IMR-90 (cell line): ENCODE results near the gene UNC13C. TPM values are rescaled to one million over a fixed set of nuclear protein-coding genes. Genes with fewer than 3 reads are reported as not detected.

ENCODE experiments used
- ATAC-seq: fragments of 200-7000 bp; cut with Tn5 transposase; 2 replicates; pipeline ENCODE4 v1.9.1; 2020; ENCODE audit warnings: low read depth, mild to moderate bottlenecking, moderate library complexity
- BruUV-seq: library from RNA; stranded (reverse); fragments of 400-500 nt; replicated peaks from 2 replicates; lab custom pipeline; 2021; lab: Mats Ljungman, UMichigan
- CTCF ChIA-PET: fragments of 300-600 bp; formaldehyde crosslinking; extraction: SDS; loops from one replicate; lab custom pipeline; 2021; ENCODE audit warnings: antibody characterized with exemption; lab: Yijun Ruan, JAX
- POLR2A ChIA-PET: fragments of 300-600 bp; sonication (Branson Sonifier 250); formaldehyde crosslinking; loops from one replicate; lab custom pipeline; 2022; ENCODE audit warnings: antibody characterized with exemption; ENCODE audit not compliant: unreplicated experiment; lab: Charles Lee
- DNase-seq: peaks from one replicate; pipeline ENCODE4 v3.0.0; 2013
- H2AFZ ChIP-seq: replicated peaks from 2 replicates; pipeline ENCODE3; 2013; ENCODE audit warnings: low read length, mild to moderate bottlenecking; ENCODE audit not compliant: poor library complexity
- H2AK5ac ChIP-seq: 2 replicates; pipeline ENCODE4 v1.6.1; 2013; ENCODE audit warnings: low read depth, low read length, inconsistent platforms
- H2AK9ac ChIP-seq: replicated peaks from 2 replicates; pipeline ENCODE3; 2013; ENCODE audit warnings: mild to moderate bottlenecking, low read depth, low read length, moderate library complexity; ENCODE audit not compliant: poor library complexity
- H2BK120ac ChIP-seq: 2 replicates; pipeline ENCODE4 v1.6.1; 2013; ENCODE audit warnings: low read depth, low read length, inconsistent platforms
- H2BK15ac ChIP-seq: 3 replicates; pipeline ENCODE4 v1.6.1; 2013; ENCODE audit warnings: low read depth, low read length, inconsistent platforms
- H2BK20ac ChIP-seq: 2 replicates; pipeline ENCODE4 v1.6.1; 2013; ENCODE audit warnings: low read depth, mild to moderate bottlenecking, inconsistent platforms, low read length, moderate library complexity
- H2BK5ac ChIP-seq: 2 replicates; pipeline ENCODE4 v1.6.1; 2013; ENCODE audit warnings: mild to moderate bottlenecking, low read depth, low read length, inconsistent platforms; ENCODE audit not compliant: poor library complexity, severe bottlenecking
- H3K14ac ChIP-seq: replicated peaks from 2 replicates; pipeline ENCODE4 v1.6.1; 2013; ENCODE audit warnings: low read depth, low read length, inconsistent platforms
- H3K18ac ChIP-seq: 2 replicates; pipeline ENCODE4 v1.6.1; 2013; ENCODE audit warnings: low read depth, low read length, control low read depth
- H3K23ac ChIP-seq: 2 replicates; pipeline ENCODE4 v1.6.1; 2013; ENCODE audit warnings: low read depth, low read length, inconsistent platforms
- H3K27ac ChIP-seq: 2 replicates; pipeline ENCODE4 v1.5.1; 2013; ENCODE audit warnings: mild to moderate bottlenecking, control low read depth, low read length; ENCODE audit not compliant: insufficient read depth
- H3K27me3 ChIP-seq: 2 replicates; pipeline ENCODE4 v1.6.1; 2013; ENCODE audit warnings: low read length; ENCODE audit not compliant: control insufficient read depth, insufficient read depth
- H3K36me3 ChIP-seq: 2 replicates; pipeline ENCODE4 v1.6.1; 2013; ENCODE audit warnings: low read length, mixed read lengths; ENCODE audit not compliant: control insufficient read depth, insufficient read depth
- H3K4ac ChIP-seq: 2 replicates; pipeline ENCODE4 v1.6.1; 2013; ENCODE audit warnings: low read depth, low read length, inconsistent platforms
- H3K4me1 ChIP-seq: 2 replicates; pipeline ENCODE4 v1.6.1; 2013; ENCODE audit warnings: low read length, mixed read lengths; ENCODE audit not compliant: control insufficient read depth, insufficient read depth
- H3K4me2 ChIP-seq: 2 replicates; pipeline ENCODE4 v1.6.1; 2013; ENCODE audit warnings: low read depth, mild to moderate bottlenecking, control low read depth, low read length, moderate library complexity
- H3K4me3 ChIP-seq: 2 replicates; pipeline ENCODE4 v1.5.1; 2013; ENCODE audit warnings: low read depth, mild to moderate bottlenecking, control low read depth, low read length, moderate library complexity; ENCODE audit not compliant: insufficient read depth
- H3K56ac ChIP-seq: 2 replicates; pipeline ENCODE4 v1.6.1; 2013; ENCODE audit warnings: low read length, inconsistent platforms; ENCODE audit not compliant: insufficient read depth; ENCODE audit errors: extremely low read depth
- H3K79me1 ChIP-seq, 2 experiments: 2 replicates each; pipeline ENCODE4 v1.6.1; 2013; ENCODE audit warnings: low read length in 2 of 2, inconsistent platforms in 1 of 2, low read depth in 1 of 2
- H3K9ac ChIP-seq: 2 replicates; pipeline ENCODE4 v1.6.1; 2013; ENCODE audit warnings: low read depth, low read length, control low read depth
- H3K9me1 ChIP-seq: 2 replicates; pipeline ENCODE4 v1.6.1; 2013; ENCODE audit warnings: low read length, inconsistent platforms; ENCODE audit not compliant: insufficient read depth
- H3K9me3 ChIP-seq: 2 replicates; pipeline ENCODE4 v1.6.1; 2013; ENCODE audit warnings: low read length; ENCODE audit not compliant: control insufficient read depth, insufficient read depth
- H4K20me1 ChIP-seq: 2 replicates; pipeline ENCODE4 v1.6.1; 2013; ENCODE audit warnings: low read length, inconsistent platforms; ENCODE audit not compliant: insufficient read depth
- H4K5ac ChIP-seq: 2 replicates; pipeline ENCODE4 v1.6.1; 2013; ENCODE audit warnings: mild to moderate bottlenecking, low read depth, low read length, control low read depth
- H4K8ac ChIP-seq, 2 experiments: 2 replicates each; pipeline ENCODE4 v1.6.1; 2013; ENCODE audit warnings: low read depth in 2 of 2, low read length in 2 of 2, control low read depth in 1 of 2, inconsistent platforms in 1 of 2
- H4K91ac ChIP-seq: 2 replicates; pipeline ENCODE4 v1.6.1; 2013; ENCODE audit warnings: low read depth, low read length, inconsistent platforms; ENCODE audit not compliant: insufficient read depth
- CEBPB ChIP-seq: IDR thresholded peaks from 2 replicates; pipeline ENCODE4 v1.6.1; 2012; ENCODE audit warnings: low read depth, low read length, improper control_type of control experiment
- CHD1 ChIP-seq: IDR thresholded peaks from 2 replicates; pipeline ENCODE4 v1.6.1; 2012; ENCODE audit warnings: low read depth, low read length, improper control_type of control experiment
- POLR2A ChIP-seq: IDR thresholded peaks from 2 replicates; pipeline ENCODE4 v1.6.1; 2012; ENCODE audit warnings: mild to moderate bottlenecking, low read depth, low read length
- RCOR1 ChIP-seq: IDR thresholded peaks from 2 replicates; pipeline ENCODE4 v1.6.1; 2012; ENCODE audit warnings: mild to moderate bottlenecking, low read length, improper control_type of control experiment; ENCODE audit not compliant: insufficient replicate concordance
- SMC3 ChIP-seq: fragments of 150-350 bp; IDR thresholded peaks from 2 replicates; pipeline ENCODE4 v1.6.1; 2016; ENCODE audit warnings: low read depth, mild to moderate bottlenecking, antibody characterized with exemption, low read length, moderate library complexity
- WGBS, 2 experiments: methylation state at CpG; one replicate each; pipeline versions ENCODE4 v1.1.5 to v1.1.7; 2013; ENCODE audit warnings: missing lambda C conversion rate in 2 of 2; ENCODE audit not compliant: insufficient read length in 1 of 2; ENCODE audit errors: extremely low coverage in 2 of 2; 5-methylcytosine and 5-hydroxymethylcytosine counted together
- dilution Hi-C: fragments of 300-500 bp; cut with HindIII; formaldehyde crosslinking; loops from one replicate; pipeline ENCODE4 v1.14.3; 2018; ENCODE audit warnings: low sequenced_read_pairs; ENCODE audit not compliant: unreplicated experiment
- in situ Hi-C: fragments of 300-500 bp; cut with MboI; formaldehyde crosslinking; loops from 3 replicates; pipeline ENCODE4 v1.14.3; 2019; ENCODE audit warnings: low sequenced_read_pairs, inconsistent platforms, mixed read lengths
- intact Hi-C: fragments of 100-400 bp; cut with micrococcal nuclease; formaldehyde crosslinking; loops from 2 replicates; pipeline ENCODE4 v1.10.0; 2022
- polyA plus RNA-seq, 3 experiments: library from polyadenylated mRNA; depleted of rRNA; stranded (reverse); fragments of >200 nt; gene quantifications; 2 replicates each; pipeline ENCODE4 v1.2.3, GENCODE V29; 2012; ENCODE audit warnings: low replicate concordance in 1 of 3
- total RNA-seq: library from RNA; depleted of rRNA; stranded (reverse); fragments of >200 nt; gene quantifications from 2 replicates; pipeline ENCODE4 v1.2.3, GENCODE V29; 2012

Gene UNC13C
- total and polyA plus RNA-seq, 2 of the 4 experiments (the other 2 are of a cell fraction): not detected

DNA sequence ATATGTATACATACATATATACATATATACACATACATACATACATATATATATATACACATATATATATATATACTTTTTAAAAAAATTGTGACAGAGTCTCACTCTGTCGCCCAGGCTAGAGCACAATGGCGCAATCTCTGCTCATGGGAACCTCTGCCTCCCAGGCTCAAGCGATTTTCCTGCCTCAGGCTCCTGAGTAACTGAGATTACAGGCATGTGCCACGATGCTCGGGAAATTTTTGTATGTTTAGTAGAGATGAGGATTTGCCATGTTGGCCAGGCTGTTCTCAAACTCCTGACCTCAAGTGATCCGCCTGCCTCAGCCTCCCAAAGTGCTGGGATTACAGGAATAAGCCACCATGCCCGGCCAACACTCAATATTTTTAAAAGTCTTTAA lies 302.5 kb downstream of the UNC13C start:
- in situ Hi-C loops (loop anchor here (25.0 kb wide), 1 partner anchor 107 kb away; no protein-coding TSS in a partner anchor), intact Hi-C loops (no loop called here), dilution Hi-C loops (no loop called here)
- H2BK15ac ChIP-seq: no peak overlapping the region
- H2BK20ac ChIP-seq: no peak overlapping the region
- H3K4me2 ChIP-seq: no peak overlapping the region
- H4K8ac ChIP-seq: no peak overlapping the region
- no peak overlapping the region for H4K5ac ChIP-seq
- no peak overlapping the region for H3K9ac ChIP-seq
- no TSS peak for BruUV-seq
- no peaks in the 10 kb centered on the region for H3K9me1 ChIP-seq
- no peak overlapping the region for H3K4me3 ChIP-seq
- no CpG with 5 or more reads among the region's 7 CpGs for WGBS, 2 experiments
- H3K79me1 ChIP-seq: no peaks in the 10 kb centered on the region
- H3K4ac ChIP-seq: no peak overlapping the region
- H3K27me3 ChIP-seq: no peaks in the 10 kb centered on the region
- H3K18ac ChIP-seq: no peak overlapping the region
- no peak overlapping the region for H4K91ac ChIP-seq
- no peak overlapping the region for H2BK120ac ChIP-seq
- no peak overlapping the region for H2AK9ac ChIP-seq
- no peak overlapping the region for H3K27ac ChIP-seq
- no peak overlapping the region for H2AFZ ChIP-seq
- TF ChIP-seq CEBPB (no peak), CHD1 (no peak), POLR2A (no peak), SMC3 (no peak), RCOR1 (no peak)
- no peaks in the 10 kb centered on the region for H3K4me1 ChIP-seq
- no peaks in the 10 kb centered on the region for H3K36me3 ChIP-seq
- no peak for DNase-seq
- no peak overlapping the region for H3K23ac ChIP-seq
- no peaks in the 10 kb centered on the region; the same call in 1 of the 2 replicates for H3K9me3 ChIP-seq
- no peak overlapping the region for H3K56ac ChIP-seq
- ChIA-PET POLR2A (no interaction called here), CTCF (no interaction called here)
- H2AK5ac ChIP-seq: no peak overlapping the region
- H2BK5ac ChIP-seq: no peak overlapping the region
- no peak for ATAC-seq
- H4K20me1 ChIP-seq: no peaks in the 10 kb centered on the region
- H3K14ac ChIP-seq: no peak overlapping the region
